ENCODE measurements around the gene RABGAP1L. TPM values are rescaled to one million over a fixed set of nuclear protein-coding genes. Genes with fewer than 3 reads are reported as not detected.

The RABGAP1L gene
- total and polyA plus RNA-seq, 2 donors from 2014 or later = 16.2 to 48.5 TPM

GRCh38 chr1:174445817-174446216 is 286.5 kb downstream of the RABGAP1L start:
- FAIRE-seq = no peak
- Histone ChIP-seq H3K9ac (ENCODE audit: low read length in 3 of 3) (no peak overlapping the region), H3K4me3 (ENCODE audit: low read length in 3 of 3) (no peak overlapping the region), H3K27ac (ENCODE audit: low read depth in 2 of 2, low read length in 2 of 2) (no peak overlapping the region), H3K27me3 (ENCODE audit: control insufficient read depth, insufficient read depth, low read length) (no peaks in the 10 kb centered on the region), H3K9me3 (ENCODE audit: control insufficient read depth in 2 of 3, insufficient read depth in 1 of 3, low read length in 3 of 3) (no peaks in the 10 kb centered on the region), H3K4me1 (ENCODE audit: control insufficient read depth in 2 of 3, insufficient read depth in 2 of 3, low read depth in 1 of 3, low read length in 3 of 3) (peaks cover 0 to 2% (median 0%) of the 10 kb centered on the region in 3 donors), H3K36me3 (ENCODE audit: control insufficient read depth in 2 of 3, insufficient read depth in 3 of 3, low read length in 3 of 3) (no peaks in the 10 kb centered on the region)
- no peak for DNase-seq
- intact Hi-C loops (cut with DNase I) = no loop called here
- TF ChIP-seq CTCF (IDR thresholded peaks at IDR 0.05; ENCODE audit: borderline replicate concordance, extremely low read depth, insufficient read depth) = no peak

GRCh38 chr1:174447866-174448530 is 288.7 kb downstream of the RABGAP1L start, which contains the start of gene GPR52:
Gene GPR52 (plus strand): TSS chr1:174447964. CDS start chr1:174448112, 148 bp downstream.
- Histone ChIP-seq H3K9me3 (ENCODE audit: control insufficient read depth in 2 of 3, insufficient read depth in 1 of 3, low read length in 3 of 3) (no peaks in the 10 kb centered on the region), H3K4me1 (ENCODE audit: control insufficient read depth in 2 of 3, insufficient read depth in 2 of 3, low read depth in 1 of 3, low read length in 3 of 3) (peaks cover 0 to 2% (median 0%) of the 10 kb centered on the region in 3 donors), H3K27me3 (ENCODE audit: control insufficient read depth, insufficient read depth, low read length) (no peaks in the 10 kb centered on the region), H3K36me3 (ENCODE audit: control insufficient read depth in 2 of 3, insufficient read depth in 3 of 3, low read length in 3 of 3) (no peaks in the 10 kb centered on the region), H3K9ac (ENCODE audit: low read length in 3 of 3) (no peak within 1 kb of the TSS), H3K27ac (ENCODE audit: low read depth in 2 of 2, low read length in 2 of 2) (peak within 1 kb of the TSS in 1 of 2 donors; percentile 33), H3K4me3 (ENCODE audit: low read length in 3 of 3) (no peak within 1 kb of the TSS)
- no peak for TF ChIP-seq CTCF (IDR thresholded peaks at IDR 0.05; ENCODE audit: borderline replicate concordance, extremely low read depth, insufficient read depth)
- intact Hi-C loops (cut with DNase I) = no loop called here
- no peak for DNase-seq
- FAIRE-seq = no peak

- no peak overlapping the region for H3K4me3 ChIP-seq (ENCODE audit: low read length in 3 of 3)
Observed at GRCh38 chr1:174448531-174448883, 289.2 kb downstream of the RABGAP1L start.

More at GRCh38 chr1:174448531-174448883, 289.2 kb downstream of the RABGAP1L start:
- no peaks in the 10 kb centered on the region for H3K36me3 ChIP-seq (ENCODE audit: control insufficient read depth in 2 of 3, insufficient read depth in 3 of 3, low read length in 3 of 3)
- FAIRE-seq = no peak
- H3K9ac ChIP-seq (ENCODE audit: low read length in 3 of 3) = no peak overlapping the region
- peak overlapping the region in 1 of 2 donors; percentile 33 for H3K27ac ChIP-seq (ENCODE audit: low read depth in 2 of 2, low read length in 2 of 2)
- H3K9me3 ChIP-seq (ENCODE audit: control insufficient read depth in 2 of 3, insufficient read depth in 1 of 3, low read length in 3 of 3) = no peaks in the 10 kb centered on the region
- no peaks in the 10 kb centered on the region for H3K27me3 ChIP-seq (ENCODE audit: control insufficient read depth, insufficient read depth, low read length)
- no peak for TF ChIP-seq CTCF (IDR thresholded peaks at IDR 0.05; ENCODE audit: borderline replicate concordance, extremely low read depth, insufficient read depth)
- intact Hi-C loops (cut with DNase I) = no loop called here
- peaks cover 0 to 2% (median 0%) of the 10 kb centered on the region in 3 donors for H3K4me1 ChIP-seq (ENCODE audit: control insufficient read depth in 2 of 3, insufficient read depth in 2 of 3, low read depth in 1 of 3, low read length in 3 of 3)
- DNase-seq = no peak
